ENCODE measurements around the gene ADM.
A peak's percentile ranks its signal among the peaks of the same experiment; 100 is the strongest.

ADM gene

GRCh38 chr11:10291801-10292638 lies 12.9 kb upstream of the ADM start:
- no peak for DNase-seq

DNA sequence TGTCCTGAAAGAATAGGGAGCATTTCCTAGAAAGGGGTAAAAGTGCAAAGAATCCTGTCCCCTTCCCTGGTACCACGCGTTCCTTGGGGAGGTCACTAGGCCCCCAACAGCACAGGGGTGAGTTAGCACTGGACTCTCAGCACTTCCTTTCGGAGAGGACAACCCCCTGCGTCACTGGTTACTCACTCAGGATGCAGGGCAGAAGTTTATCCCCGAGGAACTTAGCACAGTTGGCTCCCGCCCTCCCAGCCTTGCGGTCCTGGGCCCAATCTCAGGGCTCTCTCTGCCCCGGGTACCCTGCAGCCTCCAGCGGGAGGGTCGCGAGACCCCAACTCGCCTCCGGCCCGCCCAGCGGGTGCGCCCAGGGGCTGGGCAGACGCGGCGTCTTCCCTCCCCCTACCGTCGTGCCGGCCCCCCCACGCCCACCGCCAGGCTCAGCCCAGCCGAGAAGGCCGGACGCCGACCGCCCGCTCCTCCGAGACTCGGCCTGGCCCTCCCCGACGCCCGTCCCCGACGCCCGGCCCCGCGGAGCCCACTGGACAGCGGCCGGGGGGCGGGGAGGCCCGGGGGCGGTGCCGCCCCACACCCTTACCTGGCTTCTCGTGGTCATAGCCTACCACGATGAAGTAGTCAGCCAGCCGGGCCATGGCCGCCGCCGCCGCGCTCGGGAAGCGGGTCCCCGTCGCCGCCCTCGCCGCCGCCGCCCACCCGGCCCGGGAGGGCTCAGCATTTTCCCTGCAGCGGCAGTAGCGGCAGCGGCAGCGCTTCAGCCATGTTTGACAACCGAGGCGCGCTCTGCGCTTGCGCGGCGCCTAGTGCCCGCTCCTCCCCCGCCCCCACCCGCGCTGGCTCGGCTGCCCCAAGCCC lies 11.2 kb upstream of the ADM start, which contains the start of gene SBF2:
SBF2 (minus strand) TSS at position 797 of the 867 bp plus-strand sequence; CDS start at position 647, 150 bp downstream.
- peak; percentile 77 for DNase-seq

- no peak for DNase-seq
Observed at GRCh38 chr11:10294290-10294953, 10.5 kb upstream of the ADM start.

DNA sequence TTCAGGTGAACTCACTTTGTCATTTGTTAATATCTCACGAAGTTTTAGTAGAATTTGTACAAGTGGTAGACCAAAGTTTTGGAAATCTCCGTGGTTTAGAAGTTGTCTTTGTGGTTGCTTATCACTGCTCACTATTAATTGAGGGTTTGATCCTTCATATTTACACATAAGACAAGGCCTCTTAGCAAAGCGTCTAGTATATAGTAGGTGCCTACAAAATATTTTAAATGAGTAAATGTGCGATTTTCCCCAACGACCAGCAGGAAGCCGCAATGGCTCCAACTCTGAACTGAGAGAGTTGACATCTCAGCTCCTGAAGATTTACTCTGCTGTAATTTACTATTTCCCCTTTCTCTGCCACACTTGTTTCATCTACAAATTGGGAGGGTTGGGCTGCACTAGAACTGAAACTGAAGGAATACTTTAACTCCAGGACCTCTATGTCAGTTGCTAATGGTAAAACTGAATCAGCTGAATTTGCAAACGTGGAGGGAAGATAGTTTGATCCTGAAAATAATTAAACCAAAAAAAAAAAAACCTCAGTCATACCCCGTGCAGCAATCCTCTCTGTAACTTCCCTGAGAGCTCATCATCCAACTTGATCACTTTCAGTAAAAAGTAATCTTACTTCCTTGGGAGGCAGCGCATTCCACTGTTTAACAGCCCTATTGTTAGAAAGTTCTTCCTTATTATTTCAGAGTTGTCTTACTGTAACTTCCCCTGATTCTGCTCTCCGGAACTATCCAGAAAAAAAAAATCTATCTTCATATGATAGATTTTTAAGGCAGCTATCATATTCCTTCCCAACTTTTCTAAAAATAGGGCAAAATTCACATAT lies 9.6 kb upstream of the ADM start:
- no peak for DNase-seq

- DNase-seq: no peak
Observed at GRCh38 chr11:10298342-10298741, 6.5 kb upstream of the ADM start.

DNA sequence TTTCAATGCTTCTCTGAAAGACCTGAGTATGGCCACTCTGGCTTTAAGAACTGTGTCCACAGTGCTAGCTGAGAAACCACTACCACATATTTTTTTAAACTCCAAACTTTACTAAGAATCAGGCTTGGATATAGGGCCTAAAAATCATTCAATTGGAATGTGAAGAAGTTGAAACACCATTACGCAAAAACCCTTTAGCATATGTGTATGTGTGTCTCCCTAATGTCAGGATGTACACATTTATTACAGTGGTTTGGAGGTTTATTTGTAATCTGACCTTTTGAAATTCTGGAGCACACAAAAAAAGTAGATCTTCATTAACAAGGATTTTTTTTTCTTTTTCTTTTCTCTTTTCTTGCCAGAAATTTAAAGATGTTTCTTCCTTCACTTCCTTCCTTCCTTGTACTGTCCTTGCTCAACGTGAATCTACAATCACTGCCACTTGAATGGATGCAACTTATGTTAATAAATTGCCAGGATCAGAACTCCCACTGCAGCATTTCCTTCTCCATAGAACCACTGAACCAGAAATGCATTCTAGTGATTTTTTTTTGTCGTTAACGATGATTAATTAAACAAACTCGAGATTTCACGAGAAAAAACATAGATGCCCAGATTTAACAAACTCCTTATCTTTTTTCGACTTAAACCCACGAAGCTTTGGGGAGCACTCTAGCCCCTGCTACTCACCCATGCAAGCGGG lies 3.1 kb upstream of the ADM start:
- DNase-seq: no peak

GRCh38 chr11:10302359-10302743 lies 2.5 kb upstream of the ADM start:
- DNase-seq: no peak

DNA sequence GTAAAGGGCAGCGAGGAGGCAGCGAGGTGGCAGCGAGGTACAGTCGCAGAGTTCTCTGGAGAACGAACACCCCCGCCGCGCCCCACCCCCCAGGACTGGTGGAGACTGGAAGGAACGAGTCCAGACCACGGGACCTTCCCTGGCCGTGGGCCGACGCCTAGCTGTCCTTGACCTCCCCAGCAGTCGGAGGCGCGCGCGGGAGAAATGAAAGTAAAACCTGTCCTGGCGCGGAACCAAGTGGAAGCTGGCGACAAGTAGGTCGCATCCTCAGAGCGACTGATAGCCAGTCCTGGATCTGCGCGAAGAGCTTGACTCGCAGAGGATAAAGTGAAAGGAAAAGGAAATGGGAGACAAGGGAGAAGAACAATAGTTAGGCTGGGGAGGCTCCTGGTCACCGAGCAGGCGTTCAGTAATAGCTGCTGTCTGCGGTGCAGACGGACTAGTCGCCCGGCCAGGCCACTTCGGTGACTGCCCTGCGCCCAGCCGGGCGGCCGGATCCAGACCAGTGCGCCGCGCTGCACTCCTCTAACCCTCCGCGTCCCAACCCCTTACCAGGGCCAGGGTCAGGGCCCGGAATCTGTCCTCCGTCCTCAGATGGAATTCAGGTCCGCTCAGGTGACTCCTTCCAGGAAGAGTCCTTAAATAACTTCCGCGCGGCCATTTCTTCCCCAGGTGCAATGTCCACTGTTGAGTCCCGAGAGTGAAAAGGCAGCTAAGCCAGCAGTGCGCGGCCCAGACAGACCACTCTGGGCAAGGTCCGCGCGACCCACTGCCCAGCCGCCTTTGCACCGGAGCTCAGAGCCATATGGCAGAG lies 1.9 kb upstream of the ADM start:
- peak; percentile 64 for DNase-seq

- peak; percentile 54 for DNase-seq
Observed at GRCh38 chr11:10303558-10304363, 1.1 kb upstream of the ADM start.

DNA sequence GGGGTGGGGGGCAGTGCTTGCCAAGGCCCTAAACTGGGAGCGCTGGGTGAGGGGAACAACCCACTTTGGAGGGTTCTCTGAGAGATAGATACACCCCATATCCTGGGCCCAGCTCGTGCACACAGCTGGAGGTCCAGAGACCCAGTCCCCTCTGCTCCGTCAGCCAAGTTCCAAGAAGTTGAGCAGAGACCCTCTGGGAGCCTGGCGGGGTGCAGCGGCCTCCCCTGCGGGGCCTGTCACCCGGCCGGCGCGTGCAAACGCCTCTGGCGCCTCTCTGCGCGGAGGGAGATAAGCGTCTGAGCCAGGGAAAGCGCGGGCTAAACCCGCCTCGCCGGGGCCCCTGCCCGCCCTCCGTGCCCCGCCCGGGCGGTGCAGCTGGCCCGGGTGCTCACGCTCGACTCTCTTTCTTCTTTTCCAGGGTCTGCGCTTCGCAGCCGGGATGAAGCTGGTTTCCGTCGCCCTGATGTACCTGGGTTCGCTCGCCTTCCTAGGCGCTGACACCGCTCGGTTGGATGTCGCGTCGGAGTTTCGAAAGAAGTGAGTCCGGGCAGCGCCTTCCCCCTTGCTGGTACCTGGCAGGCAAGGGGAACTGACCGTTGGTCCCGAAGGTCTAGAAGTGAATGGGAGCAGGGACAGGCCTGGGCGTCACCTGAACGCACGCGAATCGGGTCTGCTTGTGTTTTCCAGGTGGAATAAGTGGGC lies 540 bp downstream of the ADM start:
- DNase-seq: peak; percentile 34

DNA sequence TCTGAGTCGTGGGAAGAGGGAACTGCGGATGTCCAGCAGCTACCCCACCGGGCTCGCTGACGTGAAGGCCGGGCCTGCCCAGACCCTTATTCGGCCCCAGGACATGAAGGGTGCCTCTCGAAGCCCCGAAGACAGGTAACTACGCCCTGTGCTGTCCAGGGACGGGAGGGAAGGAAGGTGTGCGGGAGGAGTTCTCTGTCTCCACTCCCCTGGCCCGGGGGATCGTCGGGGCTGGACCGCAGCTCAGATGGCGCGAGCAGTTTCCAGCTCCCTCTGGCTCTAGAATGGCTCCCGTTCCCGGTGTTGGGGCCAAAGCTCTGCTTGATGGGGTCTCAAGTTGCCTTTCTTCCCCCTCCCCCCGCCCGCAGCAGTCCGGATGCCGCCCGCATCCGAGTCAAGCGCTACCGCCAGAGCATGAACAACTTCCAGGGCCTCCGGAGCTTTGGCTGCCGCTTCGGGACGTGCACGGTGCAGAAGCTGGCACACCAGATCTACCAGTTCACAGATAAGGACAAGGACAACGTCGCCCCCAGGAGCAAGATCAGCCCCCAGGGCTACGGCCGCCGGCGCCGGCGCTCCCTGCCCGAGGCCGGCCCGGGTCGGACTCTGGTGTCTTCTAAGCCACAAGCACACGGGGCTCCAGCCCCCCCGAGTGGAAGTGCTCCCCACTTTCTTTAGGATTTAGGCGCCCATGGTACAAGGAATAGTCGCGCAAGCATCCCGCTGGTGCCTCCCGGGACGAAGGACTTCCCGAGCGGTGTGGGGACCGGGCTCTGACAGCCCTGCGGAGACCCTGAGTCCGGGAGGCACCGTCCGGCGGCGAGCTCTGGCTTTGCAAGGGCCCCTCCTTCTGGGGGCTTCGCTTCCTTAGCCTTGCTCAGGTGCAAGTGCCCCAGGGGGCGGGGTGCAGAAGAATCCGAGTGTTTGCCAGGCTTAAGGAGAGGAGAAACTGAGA lies 1.4 kb downstream of the ADM start:
- no peak for DNase-seq

DNA sequence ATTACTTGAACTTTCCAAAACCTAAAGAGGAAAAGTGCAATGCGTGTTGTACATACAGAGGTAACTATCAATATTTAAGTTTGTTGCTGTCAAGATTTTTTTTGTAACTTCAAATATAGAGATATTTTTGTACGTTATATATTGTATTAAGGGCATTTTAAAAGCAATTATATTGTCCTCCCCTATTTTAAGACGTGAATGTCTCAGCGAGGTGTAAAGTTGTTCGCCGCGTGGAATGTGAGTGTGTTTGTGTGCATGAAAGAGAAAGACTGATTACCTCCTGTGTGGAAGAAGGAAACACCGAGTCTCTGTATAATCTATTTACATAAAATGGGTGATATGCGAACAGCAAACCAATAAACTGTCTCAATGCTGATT lies 2.1 kb downstream of the ADM start:
- DNase-seq: no peak

DNA sequence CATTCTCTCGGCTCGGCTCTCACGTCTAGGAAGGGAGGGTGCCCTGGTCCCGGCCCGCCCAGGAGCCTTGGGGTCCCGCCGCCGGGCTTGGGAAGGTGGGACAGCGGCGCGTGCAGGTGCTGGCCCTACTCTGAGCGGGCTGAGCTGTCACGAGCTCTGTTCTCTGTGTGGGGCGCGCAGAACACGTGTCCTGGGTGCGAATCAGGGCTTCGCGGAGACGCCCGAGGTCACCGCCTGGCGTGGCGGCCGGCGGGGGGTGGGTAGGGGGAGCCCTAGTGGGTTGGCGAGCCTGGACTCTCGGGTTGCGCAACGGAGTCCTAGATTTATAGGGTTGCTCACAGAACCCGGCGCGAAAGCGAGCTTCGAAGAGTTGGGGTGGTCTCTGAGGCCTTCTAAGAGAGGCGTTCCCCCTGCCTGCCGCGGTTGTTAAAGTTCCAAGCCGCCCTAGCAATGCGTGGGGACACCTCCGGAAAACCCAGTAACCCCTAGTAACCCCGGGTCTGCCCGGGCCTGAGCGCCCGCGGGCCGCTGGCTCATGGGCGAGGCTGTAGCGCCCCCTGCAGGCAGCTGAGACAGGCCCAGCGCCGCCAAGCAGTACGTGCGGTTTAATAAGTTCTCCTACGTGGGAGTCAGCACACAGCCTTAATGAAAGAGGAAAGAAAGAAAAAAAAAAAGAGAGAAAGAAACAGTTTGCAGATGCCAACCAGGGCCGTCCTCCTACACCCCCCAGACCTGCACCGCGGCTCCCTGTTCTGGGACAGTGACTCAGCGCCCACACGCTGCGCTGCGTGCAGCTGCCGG lies 2.7 kb downstream of the ADM start:
- peak; percentile 44 for DNase-seq

DNA sequence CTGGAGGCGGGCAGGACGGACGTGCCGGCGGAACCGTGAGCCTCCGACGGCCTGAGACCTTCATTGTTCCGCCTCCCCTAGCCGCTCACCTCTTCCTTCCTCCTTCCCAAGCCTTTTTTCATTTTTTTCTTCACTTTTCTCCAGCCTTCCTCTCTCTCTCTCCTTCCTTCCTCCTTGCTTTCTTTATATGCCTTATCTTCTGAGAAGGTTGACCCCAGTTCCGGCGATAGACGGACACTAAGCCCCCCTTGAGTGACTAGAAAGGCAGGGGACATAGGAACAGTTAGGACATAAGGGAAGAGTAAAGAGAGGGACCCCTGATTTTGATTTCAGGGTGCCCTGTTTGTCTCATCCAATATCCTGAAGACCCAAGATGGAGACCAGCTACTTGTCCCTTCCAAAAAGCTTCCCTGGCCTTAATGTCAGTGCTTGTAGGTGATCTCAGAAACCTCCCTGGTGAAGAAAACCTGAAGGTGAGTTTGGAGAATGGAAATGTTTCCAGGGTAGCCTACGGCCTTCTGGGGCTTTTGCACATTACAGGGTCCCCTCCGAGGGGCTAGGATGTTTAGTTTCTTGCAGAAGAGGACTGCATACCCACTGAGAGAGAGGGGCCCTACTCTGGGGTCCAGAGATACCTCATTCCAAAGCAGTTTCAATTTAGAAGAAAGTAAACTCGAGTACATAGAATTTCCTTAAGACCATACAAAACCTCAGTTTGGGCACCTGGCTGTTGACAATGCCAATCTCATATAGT lies 3.5 kb downstream of the ADM start:
- no peak for DNase-seq

DNA sequence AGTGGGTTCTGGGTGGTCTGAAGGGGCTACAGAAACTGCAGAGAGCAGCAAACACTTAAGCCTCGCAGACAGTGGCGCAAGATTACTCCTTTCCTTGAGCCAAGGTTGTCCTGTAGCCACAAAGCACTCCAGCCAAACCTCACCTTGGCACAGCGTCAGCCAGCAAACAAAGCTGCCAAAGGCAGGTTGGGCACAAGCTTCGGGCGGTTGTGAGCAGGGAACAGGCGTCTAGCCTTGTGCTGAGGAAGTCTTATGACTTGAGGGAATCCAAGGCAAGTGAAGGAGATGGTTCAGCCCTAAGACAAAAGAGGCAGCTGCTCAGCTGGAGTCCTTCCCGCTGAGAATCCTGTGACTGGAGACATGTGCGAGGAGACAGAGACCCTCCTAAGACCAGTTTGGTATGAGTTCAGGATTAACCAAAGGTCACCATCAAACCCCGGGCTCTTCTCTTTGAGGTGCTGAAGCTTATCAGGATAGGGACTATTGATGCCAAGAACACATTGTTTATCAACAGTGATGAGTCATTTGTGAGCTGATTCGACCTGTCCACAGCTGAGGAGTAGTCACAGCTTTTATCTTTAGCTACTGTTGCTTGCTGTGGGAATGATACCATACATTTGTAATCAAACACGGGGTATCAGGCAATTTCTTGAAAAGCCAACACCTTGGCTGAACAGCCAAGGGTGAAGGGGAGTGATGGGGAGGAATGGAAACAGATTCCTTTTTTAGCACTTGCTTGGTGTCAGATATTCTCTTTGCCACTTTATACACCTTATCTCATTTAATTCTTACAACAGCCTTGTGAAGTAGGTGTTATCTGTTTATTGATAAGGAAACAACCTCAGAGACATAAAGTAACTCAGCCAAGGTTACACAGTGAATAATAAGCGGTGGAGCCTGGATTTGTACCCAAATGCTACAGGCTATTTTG lies 4.6 kb downstream of the ADM start:
- DNase-seq: no peak

Measured in NCI-H1092 treated with DMSO at 0.1 percent for 48 hours (cell line).